DMS114 treated with DMSO at 0.1 percent for 48 hours (cell line): ENCODE data around the gene GNAS.
A peak's percentile ranks its signal among the peaks of the same experiment; 100 is the strongest.

Experiments
- DNase-seq: peaks from one replicate; lab custom pipeline; 2025; ENCODE audit not compliant: unreplicated experiment; lab: John Stamatoyannopoulos, UW

The GNAS gene

DNA sequence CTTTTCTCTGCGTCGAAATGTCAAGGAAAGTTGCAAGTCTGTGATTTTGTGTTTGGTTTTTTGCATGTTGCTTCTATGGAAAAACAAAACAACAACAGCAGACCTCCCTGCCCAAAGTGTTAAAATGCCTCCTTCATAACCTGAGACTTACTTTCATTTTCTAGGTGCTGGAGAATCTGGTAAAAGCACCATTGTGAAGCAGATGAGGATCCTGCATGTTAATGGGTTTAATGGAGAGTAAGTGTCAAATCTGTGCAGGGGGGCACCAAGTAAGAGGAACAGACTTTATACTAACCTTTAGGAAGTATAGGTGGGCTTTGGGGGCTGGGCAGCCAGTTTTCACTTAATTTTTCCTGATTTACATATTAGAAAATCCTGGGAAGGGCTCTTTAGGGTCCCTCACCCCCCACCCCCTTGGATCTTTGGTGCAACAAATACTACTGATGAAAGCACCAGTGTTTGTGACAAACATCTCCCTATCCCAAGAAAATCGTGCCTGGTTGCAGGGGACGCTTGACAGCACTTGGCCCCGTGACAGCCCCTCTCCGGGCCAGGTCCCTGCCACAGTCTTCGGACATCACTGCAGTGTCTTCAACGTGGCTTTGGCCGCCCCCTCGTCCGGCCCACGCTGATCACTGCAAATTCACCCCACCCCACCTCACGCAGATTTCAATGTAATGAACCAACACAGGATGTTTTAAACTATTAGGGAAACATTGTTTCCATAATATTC lies 43.1 kb downstream of the GNAS start:
- DNase-seq = no peak

DNA sequence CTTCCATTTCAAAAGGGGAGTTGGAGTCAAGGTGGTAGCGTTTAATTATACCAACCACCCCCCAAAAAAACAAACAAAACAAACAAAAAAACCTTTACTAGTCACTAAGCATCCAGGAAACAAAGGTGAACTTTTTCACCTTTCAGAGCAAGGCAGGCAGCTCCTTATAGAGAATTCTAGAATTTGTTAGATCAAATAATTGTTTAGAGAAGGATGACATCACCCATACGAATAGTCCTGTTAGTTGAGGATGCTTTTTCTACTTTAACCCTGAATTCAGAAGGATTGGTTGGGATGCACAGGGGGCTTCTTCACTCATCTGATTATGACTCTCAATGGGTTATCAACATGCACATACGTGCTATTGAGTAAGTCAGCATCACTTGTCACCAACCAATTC lies 44.3 kb downstream of the GNAS start:
- DNase-seq = no peak

DNA sequence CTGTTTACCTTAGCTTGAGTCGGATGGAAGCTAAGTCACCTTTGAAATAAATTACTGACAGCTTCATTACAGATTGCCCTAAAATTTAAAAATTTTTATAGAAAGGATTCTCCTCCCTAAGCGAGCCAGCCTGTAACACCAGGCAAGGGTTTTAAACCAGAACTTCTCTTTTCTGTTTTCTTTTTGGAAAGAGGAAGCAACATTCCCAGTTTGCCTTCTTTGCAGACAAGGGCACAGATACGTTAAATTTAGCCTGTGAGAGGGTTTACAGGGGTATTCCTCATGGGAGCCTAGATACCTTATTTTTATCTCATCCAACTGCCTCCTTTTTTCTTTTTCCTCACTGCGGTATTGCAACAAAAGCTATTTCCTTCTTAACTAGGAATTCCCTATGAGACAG lies 45.0 kb downstream of the GNAS start:
- DNase-seq = no peak

DNA sequence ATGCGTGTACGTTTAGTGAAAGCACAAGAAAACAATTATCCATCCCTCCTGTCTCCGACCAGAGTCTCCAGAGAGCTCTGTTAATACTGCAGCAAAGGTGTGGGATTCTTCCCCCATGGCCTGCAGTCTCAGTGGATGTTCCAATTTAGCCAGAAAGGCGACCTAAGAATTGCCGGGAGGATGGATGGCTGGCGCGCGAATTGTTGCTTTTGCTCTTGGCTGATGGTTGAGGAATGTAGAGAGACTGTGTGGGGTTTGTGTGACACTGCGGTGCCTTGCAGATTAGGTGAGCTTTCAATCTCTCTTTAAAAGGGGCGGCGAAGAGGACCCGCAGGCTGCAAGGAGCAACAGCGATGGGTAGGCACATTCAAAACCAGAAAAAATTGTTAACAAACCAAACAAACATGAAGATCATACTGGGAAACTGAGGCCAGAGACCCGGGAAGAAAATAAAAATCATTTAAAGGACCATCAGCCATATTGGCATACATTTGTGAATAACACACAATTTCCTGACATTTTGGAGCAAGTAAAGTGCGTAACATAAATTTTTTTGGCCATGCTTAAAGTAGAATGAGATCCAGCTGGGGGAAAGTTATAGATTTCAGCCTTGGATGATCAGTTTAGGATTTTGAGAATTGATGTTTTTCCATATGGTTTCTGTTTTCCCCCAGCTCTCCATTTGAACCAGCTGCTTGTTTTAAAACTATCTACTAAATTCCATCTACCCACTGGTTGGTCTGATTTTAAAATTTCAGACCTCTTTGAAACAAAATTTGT lies 46.3 kb downstream of the GNAS start:
- DNase-seq = no peak

DNA sequence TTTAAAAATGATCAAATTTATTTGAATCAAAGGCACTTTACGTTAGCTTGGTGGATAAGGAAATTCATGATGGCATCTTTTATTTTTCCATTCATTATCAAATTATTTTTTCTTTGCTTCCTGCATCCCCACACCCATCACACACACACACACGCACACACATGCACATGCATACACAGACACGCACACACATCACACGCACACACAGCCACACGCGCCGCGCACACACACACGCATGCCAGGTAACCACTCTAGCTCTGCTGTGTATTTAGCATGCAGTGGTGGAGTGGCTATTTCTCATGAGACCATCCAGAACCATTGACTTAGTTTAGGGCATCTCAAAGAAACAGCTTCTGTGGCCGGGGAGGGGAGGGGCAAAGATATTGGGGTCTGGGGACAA lies 47.0 kb downstream of the GNAS start:
- DNase-seq = no peak

DNA sequence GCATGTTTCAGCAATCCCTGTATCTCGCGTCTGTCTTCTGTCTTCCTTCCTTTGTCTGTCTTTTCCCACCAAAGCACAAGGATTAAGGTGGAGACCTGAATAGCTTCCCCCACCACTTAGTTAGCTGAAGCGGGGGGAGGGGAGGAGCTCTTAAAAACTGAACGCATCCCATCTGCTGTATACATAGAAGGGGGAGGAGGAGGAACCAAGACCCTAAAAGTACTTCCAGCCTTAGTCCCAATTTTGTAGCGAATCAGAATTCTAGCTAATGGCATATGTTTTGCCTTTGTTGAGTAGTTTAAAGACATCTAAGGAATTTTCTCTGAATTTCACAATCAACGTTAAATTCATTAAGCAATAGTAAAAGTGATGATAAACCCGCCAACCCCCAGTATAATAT lies 47.9 kb downstream of the GNAS start:
- DNase-seq = no peak

DNA sequence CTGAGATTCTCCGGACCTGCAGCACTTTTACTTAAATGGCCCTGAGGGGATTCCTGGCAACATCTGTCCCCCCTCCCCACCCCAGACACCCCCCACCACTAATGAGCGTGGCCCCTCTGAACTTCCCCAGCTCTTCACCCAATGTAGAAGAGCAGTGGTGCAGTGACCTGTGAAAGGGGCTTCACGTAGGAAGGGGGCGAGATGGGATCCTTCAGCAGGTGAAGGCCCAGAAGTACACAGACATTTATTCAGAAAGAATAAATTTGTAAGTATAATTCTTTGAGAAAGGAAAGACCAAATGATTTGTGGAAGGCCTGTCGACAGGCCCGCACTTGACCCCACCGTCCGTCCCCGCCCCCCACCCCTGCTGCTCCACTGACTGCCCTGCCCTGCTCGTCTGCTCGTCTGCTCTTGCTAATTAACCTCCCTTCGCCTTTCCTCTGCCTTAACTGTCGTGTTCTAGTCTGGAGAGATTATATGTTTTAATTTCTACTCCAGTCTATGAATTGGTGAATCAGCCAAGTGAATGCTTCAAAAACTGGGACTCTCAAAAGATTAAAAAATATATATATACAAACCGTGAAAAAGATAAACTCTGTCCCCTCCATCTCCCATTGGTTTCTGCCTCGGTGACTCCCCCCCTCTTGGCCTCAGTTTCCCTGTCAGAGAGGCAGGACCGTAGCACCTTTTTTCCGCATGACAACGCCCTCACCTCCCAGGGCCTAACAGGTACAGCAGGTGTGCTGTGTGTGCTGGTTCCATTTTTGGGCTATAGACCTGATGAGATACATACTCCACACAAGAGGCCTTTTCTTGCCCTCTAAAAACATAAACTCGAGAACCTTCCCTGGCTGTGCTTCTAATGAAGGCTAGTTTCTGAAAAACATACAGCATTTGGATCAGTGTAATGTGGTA lies 49.2 kb downstream of the GNAS start:
- DNase-seq = no peak

DNA sequence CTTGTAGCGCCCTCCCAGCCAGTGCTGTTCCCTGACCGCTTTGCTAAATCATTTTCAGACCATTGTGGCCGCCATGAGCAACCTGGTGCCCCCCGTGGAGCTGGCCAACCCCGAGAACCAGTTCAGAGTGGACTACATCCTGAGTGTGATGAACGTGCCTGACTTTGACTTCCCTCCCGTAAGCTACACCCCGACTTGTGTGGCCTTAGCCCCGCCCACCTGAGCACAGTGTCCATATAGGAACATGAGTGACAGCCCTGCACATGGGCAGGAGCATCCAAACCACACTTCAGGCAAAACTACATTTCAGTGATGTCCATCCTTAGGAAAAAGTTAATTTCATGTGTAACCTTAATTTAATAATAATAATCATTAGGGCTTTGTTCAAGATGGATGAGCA lies 51.1 kb downstream of the GNAS start:
- no peak for DNase-seq

DNA sequence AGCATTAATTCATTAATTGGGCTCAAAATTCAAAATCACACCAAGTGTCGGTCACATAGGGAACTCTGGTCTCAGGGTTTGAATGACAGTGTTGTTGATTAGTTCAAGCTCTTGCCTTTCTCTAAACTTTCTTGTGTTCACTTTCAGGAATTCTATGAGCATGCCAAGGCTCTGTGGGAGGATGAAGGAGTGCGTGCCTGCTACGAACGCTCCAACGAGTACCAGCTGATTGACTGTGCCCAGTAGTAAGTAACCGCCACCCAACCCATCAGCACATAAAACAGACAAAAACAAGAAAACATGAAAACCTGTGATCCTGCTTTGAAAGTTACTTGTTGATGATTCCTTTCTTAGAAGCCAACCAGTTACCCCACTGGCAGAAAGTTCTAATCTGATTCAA lies 52.7 kb downstream of the GNAS start:
- DNase-seq = no peak

DNA sequence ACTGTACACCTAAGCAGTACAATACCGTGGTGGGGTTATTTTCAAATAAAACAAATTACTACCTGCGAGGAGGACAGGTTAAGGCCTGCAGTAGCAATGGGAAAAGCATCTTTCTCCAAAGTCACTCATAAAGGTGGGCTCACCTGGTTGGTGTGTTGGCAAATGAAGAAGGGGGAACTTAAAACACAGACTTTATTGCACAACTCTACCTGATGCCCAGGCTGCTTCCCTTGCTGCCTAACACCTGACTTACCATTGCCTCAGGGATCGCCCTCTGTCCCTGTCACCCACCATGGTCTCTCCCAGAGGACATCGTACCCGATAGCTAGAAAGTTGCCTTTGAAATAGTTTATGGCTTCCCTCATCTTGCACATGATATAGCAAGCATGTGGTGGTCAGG lies 53.6 kb downstream of the GNAS start:
- DNase-seq = no peak

DNA sequence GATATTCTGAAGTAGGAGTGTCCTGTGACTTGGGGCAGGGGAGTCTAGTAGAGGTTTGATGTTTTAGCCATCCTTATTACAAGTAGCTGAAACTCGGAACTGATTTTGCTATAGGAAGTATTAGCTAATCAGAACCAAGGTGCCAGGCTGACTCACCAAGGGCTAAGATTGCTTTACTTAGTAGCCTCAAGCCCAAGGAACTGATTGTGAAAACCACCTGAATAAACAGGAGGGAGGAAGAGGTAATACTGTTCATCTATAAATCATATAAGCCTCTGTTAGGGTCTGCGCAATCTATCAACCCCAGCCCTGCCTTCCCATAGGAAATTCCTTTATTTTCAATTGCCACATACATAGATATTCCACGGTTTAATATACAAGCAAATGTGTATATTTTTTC lies 54.4 kb downstream of the GNAS start:
- DNase-seq = no peak

DNA sequence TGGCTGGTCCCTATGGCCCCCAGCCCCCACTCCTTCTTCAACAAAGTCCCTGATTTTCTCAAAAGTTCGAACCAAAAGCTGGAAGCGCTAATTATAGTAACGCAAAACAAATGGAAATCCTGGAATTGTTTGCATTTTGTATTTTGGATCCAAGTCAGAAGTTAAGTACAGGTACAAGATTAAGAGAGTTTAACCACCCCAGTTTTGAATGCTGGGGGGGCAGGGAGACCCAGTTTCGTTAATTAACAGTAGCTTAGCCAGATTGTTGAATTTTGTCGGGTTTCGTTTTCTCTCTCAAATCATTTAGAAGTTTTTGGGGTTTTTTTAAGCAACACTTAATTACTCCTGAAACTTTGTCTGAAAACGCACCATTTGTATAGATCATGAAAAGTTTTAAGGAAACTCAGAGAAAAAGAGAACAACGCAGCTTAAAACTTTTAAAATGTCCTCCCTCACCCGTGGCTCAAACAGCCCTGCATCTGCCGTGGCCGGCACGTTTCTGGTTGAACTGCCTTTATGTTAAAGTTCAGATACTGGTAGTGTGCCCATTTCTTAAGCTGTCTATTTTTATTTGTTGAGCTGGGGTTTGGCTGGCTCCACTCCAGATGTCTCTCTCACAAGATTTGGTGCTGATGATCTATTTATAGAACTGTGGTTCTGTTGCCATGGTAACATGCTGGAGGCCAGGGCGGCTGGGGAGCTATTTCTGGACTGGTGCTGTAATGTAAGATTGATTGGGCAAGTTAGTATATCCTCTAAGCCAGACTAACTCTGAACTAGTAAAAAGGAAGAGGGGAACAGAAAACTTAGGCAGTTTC lies 55.0 kb downstream of the GNAS start:
- peak; percentile 14 for DNase-seq

DNA sequence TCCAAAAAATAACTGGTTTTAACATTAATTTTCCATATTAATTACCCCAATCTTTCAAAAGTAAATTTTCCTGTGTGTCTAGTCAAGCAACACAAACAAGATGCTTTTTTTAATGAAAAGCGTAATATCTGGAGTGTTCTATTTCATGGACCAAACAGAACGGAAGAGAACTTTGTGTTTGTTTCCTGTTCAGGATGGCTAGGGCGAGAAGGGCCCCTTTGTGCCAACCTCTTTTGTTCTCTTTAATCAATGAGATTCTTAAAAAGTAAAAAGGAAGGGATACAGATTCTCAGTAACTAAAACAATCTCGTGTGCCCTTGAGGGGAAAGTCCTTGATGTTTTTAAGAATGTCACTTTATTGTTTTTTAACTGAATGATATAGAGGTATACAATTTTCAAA lies 55.7 kb downstream of the GNAS start:
- no peak for DNase-seq

DNA sequence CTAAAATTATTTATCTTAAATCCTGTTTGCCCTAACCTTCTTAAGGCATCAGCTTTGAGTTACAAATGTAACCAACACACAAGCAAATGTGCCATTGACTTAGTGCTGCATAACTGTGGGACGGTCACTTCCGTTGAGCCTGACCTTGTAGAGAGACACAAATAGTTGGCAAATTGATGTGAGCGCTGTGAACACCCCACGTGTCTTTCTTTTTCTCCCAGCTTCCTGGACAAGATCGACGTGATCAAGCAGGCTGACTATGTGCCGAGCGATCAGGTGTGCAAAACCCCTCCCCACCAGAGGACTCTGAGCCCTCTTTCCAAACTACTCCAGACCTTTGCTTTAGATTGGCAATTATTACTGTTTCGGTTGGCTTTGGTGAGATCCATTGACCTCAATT lies 56.4 kb downstream of the GNAS start:
- no peak for DNase-seq

DNA sequence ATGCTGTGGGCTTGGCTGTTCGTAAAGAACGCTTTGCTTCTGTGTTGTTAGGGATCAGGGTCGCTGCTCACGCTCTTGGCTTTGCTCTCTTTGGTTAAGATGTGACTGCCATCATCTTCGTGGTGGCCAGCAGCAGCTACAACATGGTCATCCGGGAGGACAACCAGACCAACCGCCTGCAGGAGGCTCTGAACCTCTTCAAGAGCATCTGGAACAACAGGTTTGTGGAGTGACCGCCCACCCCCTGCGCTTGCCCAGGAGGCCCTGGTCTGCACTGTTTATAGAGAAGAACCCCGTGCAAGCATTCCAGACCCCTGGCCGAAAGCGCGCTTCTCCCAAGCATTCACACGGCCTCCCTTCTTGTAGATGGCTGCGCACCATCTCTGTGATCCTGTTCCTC lies 57.1 kb downstream of the GNAS start:
- no peak for DNase-seq

DNA sequence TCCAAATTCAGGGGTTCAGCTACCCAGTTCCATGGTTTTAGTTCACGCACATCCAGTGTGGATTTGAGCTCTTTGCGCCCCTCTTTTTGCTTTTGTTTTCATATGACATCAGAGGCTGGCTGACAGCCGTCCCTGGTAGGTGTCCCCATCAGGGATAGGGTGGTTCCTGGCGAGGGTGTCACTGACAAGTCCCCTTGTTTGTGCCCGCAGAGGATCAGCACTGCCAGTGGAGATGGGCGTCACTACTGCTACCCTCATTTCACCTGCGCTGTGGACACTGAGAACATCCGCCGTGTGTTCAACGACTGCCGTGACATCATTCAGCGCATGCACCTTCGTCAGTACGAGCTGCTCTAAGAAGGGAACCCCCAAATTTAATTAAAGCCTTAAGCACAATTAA lies 58.0 kb downstream of the GNAS start:
- DNase-seq = no peak

DNA sequence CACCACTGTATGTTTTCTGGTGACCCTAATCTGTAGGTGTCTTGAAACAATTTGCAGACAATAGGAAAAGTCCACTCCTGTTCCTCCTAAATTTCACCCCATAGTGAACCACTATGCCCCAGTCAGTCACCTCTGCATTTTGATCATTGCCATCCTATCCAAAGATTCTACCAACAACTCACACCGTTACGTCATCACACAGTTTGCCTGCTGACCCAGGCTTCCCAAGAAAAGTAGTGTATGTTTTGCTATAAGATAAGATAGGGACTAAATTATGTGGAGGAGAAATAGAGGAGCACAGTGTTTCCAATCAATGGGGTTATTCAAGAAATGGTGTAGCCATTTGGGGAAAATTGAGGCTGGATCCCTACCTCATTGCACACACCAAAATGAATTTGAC lies 58.8 kb downstream of the GNAS start:
- DNase-seq = no peak

DNA sequence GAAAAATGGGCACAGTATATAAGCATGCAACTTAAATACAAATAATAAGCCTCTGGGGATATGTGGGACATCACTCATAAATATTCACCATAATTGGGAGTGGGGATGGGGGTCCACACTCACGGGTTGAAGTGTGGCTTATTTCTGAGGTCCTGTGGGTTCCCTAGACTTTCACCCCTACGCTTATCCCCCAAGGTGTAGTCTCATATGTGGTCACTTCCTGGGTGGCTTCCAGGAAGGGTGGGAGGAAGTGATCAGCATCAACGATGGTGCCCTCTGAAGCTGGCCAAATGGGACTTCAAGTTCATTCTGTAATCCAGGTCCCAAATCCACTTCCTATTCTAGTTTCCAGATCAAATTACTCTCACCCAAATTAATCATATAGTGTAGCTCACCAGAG lies 59.5 kb downstream of the GNAS start:
- DNase-seq = no peak

DNA sequence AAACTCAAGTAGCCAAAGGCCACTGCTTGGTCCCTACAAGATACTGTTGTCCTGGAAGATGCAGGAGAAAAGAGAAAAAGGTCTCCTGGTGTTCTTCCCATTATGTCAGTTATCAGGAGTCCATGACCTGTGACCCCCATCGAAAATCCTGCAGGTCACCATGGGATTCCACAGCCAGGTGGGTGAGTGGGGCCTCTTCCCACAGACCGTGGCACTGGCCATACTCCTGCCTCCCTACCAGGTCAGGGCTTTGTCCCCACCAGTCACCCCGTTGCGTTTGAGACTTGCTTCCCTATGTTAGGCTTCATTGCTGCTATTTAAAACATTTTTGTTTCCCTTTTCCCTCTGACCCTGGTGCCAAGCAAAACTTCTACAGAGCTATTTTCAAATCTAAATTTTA lies 60.6 kb downstream of the GNAS start:
- DNase-seq = no peak

DNA sequence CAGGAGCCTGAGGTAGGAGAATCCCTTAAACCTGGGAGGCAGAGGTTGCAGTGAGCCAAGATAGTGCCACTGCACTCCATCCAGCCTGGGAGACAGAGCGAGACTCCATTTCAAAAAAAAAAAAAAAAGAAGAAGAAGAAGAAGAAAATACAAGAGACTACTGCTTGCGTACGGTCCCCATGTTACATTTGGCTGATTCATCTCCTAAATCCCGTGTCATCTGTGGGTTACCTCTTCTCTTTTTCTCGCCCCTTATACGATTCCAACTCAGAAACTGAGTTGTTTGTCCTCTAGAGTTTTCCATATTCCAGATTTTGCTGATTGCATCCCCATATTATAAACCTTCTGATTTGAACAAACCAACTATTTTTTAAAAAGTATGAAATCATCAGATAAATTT lies 66.1 kb downstream of the GNAS start:
- no peak for DNase-seq

DNA sequence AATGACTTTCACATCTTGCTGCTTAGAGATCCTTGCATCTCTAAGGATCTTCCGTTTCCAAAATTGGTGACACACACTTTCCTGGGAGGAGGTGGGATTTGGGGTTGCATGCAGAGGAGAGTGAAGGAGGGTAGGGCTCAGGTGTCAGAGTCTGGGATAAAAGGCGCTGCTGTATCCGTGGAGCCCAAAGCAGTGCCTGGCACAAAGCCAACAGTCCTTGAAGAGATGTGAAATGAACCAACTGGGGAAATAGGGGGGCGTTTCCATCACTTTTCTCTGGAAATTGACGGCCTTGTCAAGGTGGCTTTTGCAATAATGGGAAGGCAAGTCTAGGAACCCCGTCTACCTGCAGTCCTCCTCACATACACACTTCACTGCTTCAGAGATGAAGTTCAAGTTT lies 69.0 kb downstream of the GNAS start:
- no peak for DNase-seq
